HG02970 (cell line): Measurements from ENCODE around the gene TTC7B.

Experiments used
- ATAC-seq: cut with Tn5 transposase; IDR thresholded peaks from one replicate; pipeline ENCODE4 v1.9.1; 2021; ENCODE audit warnings: mild to moderate bottlenecking, moderate library complexity, moderate number of reproducible peaks; ENCODE audit not compliant: unreplicated experiment, low FRiP score

TTC7B gene

DNA sequence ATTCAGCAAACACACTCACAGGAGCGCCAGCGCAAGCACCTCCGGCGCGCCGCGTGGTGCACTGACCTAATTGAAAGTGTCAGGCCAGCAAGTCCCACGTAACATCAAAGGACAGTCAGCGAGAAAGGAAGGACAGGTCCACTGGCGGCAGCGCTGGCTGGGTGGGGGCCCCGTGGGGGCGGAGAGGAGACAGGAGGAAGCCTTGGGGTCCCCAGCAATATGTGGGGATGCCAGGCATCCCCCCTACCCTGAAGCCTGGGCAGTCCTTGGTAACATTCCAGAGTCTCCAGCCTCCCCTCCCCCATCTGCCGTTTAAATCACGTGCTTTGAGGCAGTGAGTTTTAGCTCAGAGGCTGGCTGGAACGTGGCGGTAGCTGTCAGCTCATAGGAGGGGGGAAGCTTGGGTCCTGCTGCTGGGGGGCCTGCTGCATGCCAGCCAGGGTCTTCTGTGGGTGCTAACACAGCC lies 260.2 kb downstream of the TTC7B start:
- no peak for ATAC-seq

DNA sequence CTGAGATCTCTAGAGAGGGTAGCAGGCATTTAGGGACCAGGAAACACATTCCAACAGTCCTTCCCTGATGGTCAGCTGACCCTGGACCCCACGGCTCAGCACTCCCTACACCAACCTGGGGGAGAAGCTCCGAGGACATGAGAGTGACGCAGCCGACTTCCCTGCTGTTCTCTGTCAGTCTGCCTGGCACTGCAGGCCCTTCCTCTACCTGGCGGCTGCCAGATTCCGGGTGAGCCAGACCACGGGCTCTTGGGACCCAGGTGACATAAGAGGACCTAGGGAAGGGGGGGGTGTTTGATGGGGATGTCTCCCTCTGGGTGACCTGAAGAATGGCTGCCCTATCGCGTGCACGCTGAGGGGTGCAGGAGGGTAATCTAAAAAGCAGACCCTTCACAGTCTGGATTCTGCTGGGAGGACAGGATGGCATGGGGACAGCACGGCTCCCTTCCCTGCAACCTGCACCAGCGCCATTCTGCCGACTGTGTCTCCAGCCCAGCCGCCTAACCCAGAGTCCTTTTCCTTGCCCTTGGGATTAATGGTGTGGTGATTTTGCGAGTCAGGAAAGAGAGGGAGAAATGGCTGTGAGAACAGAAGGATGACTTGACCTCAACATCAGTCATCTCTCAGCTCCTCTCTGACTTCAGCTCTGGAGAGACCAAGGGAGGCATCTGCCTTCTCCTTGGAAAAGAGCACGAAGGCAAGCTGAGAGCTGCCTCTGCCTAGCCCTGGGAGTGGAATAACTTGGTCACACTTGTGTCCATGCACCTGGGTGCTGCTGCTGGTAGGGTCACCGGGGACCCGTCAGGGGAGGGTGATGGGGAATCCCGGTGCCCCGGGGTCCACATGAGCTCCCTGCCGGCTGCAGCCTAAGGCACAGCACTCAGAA lies 260.9 kb downstream of the TTC7B start:
- ATAC-seq: no peak

DNA sequence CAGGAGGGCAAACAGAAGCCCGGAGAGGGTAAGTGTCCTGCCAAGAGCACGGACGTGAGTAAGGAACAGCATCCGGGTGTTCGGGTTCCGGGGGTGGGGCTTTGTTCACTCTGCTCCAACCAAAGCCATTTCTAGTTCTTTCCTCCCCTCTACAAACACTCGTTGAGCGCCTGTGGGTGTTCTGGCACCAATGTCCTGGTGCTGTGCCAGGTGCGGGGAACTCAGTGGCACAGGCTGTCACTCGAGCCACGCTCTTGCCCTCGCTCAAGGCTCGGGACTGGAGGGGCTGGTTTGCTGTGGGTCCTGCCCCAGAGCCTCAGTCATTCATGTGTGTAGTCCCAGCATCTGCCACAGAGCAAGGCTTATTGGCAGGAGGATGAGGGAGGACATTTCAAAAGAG lies 261.9 kb downstream of the TTC7B start:
- no peak for ATAC-seq

DNA sequence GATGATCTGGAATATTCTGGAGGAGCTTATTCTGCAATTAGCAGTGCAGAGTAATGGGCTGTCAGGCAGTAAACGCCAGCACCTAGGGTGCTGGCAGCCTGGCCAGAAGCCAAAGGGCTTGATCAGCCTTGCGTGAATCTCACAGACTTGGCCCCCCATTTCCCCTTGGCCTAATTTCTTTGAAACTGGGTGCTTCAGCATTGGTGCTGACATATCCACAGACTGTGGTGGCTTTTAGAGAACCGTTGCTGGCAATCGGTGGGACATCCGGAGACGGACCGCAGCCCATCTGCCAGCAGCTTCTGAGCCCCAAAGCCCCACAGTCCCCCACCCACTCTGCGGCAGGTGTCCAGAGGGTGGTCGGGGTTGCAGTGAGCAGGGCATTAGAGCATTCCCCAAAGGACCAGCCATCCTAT lies 262.3 kb downstream of the TTC7B start:
- no peak for ATAC-seq

DNA sequence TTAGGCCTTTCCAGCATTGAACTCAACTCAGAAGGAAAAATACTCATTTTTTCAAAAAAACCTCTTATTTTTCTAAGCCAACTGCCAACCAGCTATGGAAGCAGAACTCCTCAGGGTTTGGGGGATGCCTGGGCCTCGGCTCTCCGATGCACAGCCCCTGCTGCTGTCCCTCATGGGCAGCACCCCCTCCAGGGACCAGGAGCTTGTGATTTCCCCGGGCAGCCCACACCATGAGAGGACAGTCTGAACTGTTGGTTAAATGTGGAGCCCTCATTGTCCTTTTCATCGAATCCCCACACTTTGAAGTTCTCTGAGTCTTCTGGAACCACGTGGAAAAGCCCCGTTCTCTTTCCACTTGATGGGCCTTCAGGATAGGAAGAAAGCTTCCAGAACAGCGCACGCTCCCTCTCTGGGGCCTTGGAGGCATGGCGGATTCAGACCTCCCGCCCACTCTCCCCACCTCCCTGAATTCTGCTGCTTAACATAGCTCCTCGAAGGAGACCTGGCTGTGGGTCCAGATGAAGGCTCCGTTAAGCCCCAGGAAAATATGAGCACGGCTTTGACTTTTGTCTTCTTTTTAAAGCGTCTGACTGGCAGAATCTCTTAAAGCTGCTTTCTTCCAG lies 262.8 kb downstream of the TTC7B start:
- ATAC-seq: no peak

DNA sequence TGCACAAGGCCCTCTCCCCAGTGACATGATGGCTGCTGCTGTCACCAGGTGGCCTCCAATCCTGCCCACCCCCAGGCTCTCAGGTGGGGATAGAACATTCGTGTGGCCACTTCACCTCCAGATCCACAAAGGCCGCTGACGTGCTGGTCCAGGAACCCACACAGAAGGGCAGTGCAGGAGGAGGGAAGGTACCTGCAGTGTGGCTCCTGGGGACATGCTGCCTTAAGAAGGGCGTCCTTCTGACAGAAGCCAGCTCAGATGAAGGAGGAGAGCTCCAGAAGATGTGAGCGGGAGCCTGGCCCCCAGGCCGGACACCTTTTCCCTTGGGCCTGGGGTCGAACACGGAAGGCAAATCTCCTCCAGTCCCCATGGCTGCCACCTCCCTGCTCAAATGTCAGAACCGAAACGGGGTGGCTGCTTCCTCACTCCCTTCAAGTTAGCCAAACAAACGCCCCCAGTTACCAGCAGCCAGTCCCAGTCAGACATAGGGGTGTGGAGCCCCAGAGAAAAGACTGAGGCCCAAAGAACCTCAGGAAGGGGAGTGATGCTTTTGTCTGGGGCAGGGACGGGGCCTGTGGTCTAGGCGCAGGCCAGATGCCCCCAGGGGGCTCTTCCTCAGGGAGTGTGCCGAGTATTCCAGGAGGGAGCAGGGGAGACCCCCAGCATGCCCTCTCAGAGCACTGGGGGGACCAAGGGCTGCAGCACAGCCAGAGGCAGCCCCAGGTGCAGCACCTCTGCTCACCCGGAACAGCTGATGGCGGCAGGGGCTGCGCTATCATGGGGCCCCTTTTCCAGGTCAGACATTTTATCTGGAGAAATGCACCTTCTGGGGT lies 263.5 kb downstream of the TTC7B start:
- no peak for ATAC-seq

DNA sequence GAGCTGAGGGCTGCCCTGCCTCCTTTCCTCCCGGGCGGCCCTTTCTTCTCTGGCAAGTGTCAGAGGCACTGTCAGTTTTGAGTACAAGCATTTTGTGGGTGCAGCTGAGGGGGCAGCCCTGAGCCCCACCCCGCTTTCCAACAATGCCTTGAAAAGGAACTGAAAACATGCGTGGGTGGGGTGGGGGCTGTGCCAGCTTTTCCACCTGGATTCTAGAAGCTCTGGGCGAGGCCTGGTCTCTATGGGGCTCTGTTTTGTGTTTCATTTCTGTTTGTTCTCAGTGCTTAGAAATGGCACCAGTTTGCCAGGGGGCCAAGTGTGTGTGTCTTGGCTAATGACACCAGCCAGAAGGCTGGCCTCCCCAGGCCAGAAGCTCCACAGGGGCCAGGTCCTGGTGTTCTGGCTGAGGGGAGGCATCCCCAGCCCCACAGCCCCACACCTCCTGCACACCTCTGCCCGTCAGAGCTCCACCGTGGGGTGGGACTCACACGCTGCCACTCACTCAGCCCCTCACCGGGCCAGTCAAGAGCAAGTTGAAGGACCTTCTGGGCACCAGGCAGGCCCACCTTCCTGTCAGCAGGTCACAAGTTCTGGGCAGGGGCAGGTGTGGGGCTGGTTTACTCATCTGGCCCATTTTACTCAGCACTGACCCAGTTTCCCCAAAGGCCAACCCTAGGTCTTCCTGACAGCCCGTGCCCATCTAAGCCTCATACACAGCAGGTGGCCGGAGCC lies 264.3 kb downstream of the TTC7B start:
- no peak for ATAC-seq

DNA sequence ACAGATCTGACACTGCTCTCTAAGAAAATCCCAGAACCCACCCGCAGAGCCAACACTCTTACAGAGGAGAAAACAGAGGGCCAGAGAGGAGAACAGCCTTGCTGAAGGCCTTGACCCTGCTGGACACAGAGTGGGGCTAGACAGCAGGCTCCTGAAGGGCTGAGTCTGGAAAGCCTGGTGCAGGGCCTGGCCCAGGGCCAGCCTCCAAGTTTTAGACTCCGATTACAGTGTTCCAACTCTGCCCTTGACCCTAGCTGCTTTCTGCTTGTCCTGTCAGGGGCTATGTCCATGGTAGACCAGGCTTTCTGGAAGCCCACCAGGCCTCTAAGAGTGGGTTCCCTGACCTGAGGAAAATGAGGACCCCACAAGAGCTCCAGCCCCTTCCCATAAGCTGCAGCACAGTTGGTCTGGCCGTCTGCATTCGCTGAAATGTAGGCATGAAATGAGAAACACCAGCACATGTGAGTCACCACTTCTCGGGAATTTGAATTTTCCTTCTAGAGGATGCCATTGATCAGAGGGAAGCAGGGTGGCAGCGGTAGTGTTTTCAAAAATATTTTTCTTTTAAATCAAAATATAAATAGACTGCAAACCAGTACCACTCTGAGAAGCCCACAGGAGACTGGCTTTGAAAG lies 265.0 kb downstream of the TTC7B start:
- no peak for ATAC-seq

DNA sequence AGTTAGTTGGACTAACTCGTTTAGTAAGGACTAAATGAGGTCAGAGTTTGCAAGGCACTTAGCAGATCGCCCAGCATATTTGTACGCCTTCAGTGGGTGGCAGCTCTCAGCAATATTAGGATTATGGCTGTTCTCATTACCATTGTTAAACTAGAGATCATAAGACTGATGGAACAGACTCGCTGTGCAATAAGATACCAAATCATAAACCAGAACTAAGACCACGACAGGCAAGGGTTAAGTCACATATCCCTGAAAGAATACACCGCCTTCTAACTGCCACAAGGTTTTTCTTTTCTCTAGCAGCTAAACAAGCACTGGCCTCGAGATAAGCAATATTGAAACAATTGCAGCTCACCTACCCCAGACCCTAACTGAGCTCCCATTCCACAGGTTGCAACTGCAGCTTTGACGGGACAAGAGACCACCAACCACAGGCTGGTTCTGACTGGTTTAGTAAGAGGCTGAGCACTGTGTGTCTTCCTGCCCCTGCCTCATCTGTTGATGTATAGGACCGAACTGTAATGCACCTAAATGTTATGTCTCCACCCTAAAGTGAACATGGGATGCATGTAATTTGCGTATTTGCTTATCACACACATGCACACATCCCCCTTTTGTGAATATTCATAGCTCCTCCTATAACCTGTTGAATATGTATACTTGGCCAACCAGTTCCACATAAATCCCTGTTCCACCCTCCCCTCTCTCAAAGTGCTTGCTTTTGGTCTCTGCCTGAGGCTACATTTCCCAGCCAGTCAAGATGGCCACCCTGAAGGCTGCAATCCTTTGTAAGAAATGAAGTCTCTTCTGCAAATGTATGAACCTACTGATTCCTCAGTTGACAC lies 266.2 kb downstream of the TTC7B start:
- no peak for ATAC-seq

DNA sequence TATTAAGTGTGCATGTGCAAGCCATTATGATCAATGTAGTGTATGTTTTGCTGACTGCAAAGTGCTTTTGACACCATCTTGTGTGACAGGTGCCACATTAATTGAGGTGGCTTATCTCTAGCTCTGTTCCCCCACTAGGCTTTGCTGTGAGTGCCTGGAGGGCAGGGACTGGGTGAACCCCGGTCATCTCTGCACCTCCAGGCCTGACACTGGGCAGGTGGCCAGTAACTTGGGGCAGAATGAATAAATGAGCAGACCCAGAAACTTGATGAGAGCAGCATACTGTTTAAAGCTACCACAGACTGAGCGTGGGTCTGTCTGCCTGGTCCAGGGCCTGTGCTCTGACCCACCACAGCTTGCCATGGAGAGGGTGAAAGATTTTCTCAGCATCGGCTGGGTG lies 267.8 kb downstream of the TTC7B start:
- no peak for ATAC-seq

DNA sequence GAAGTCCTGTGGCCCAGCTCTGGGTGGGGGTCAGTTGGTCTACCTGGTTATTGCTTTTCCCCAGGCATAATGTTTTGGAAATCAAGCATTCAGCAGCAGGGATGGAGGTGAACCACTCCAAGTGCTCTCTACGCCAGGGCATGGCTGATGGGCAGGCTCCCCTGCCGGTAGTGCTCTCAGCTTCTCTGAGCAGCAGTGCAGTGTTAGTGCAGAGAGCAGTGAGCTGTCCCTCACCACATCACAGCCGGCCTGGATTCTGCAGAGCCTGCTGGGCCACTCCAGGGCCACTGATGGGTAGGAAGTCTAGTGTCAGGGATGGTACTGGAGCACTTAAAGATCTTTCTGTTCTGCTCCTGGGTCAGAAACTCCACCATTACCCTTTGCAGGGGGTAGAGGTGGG lies 268.3 kb downstream of the TTC7B start:
- no peak for ATAC-seq

DNA sequence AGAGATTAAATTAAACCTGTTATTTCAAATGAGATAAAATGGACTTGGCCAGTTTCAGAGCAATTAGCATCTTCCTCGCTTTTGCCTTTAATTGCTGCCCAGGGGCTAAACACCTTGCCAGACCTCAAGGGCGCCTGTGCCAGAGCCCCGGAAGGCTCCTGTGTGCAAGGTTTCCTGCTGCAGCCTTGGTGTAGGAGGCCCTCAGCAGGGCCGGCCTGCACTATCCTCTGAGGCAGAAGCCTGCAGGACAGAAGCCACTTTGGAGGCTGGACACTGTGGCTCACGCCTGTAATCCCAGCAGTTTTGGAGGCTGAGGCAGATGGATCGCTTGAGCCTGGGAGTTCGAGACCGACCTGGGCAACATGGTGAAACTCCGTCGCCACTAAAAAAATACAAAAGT lies 269.0 kb downstream of the TTC7B start:
- ATAC-seq: no peak

DNA sequence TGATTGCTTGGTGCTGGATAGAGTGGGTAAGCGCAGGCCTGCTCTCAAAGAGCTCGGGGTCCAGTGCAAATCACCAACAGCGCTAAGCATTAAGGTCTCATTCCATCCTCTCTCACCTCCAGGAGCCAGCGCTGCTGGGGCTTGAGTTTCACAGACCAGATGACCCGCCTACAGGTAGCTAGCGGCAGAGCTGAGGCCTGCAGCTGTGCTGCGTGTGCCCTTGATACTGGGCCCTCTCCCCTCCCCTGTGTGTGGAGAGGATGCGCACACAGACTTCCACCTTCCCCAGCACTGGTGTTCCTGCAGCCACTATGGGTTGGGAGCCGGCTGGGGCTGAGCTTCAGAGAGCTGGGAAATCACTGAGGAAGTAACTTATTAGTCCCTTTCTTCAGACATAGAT lies 269.5 kb downstream of the TTC7B start:
- ATAC-seq: no peak

DNA sequence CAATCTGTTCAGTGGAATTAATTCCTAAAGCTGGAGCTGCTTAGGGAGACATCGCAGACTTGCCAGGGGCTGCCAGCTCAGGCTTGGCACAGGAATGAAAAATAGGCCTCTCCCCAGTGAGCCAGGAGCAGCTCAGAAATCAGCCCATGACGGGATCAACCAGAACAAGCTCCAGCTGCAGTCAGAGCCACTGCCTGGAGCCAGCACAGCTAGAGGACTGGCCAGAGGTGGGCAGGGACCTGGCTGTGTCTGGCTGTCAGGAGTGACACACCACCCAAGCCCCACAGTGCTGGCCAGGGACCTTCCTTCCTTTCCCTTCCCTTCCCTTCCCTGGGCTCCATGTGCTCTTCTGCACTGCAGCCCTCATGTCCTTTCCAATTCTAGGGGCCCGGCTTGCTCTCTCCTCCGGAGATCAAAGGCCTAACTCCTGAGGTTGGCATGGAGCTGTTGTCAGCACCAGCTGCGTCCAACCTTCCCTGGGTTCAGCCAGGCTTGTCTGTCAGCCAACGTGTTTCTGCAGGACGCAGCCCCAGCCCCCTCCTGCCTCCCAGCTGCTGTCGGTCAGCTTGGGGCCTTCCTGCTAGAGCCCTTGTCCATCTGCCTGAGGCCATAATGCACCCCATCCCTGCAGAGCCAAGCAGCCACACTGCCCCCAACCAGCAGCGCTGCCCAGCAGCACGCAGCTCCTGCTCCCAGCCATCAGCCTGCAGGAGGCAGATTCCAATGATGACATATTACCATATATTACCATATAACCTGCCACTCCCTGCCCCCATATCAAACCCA lies 270.1 kb downstream of the TTC7B start:
- no peak for ATAC-seq

DNA sequence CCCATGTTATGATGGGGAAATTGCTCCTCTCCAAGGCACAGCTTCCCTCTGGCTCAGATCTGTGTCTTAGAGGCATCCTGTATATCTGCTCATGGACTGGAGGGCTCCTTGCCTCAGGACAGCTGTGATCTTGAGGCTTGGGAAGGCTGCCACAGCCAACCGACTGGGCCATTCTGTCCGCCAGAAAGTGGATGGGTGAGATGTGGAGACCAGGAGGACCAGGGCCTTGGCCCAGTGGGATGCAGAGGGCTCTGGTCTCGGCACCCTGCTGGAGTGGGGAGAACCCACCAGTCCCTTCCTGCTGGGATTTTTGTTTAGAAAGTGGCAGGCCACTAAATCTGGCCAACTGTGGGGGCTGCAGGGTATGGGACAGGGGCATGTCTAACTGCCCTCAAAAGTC lies 270.8 kb downstream of the TTC7B start:
- no peak for ATAC-seq

DNA sequence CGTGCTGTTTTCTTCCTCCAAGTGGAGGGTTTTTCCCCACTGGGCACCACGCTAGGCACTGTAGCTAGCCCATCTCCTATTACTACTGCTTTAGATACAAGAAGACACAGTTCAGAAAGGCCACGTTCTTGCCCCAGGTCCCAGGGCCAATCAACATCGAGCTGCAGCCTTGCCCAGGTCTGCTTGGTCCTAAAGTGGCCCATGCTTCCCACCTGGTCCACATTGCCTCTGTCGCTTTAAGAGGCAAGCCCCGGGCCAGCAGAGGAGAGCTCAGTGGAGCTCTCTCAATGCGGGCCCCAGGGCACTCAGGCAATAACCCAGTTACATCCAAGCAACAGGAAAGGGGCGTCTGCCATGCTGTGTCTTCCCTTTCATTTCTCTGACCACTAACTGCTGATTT lies 271.3 kb downstream of the TTC7B start:
- no peak for ATAC-seq

DNA sequence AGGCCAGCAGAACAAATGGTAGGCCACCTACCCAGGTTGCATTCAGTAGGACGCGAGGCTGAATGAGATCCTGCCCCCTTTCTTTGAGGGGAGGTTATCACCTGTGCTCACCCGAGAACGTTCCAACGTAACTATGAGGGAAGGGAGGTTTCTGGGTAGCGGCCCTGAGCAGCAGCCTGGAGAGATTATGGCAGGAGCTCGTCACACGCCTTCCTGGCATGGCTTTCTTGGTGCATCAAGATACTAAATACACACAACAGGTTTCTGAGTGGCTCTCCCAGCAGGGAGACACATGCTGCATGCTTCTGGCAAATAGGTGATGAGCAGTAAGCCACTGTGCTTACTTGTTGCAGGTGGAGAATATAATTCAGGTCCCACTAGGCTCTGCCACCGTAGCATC lies 271.7 kb downstream of the TTC7B start:
- no peak for ATAC-seq

DNA sequence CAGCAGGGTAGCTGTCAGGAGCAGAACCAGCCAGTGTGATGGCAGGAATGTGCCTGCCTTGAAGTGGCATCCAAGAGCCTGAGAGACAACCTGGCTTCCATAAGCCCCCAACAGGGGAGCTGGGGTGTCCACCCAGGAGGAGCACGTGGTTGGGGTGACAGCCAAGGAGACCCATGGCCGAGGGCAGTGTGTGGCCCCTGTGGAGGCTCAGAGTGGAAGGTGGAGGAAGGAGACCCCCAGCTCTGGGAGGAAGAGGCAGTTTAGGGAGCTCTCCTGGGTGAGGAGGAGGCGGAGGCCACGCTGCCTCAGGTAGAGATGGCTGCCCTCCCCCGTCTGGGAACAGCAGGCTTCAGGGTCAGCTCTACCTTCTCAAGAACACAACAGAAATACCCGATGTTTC lies 272.4 kb downstream of the TTC7B start:
- no peak for ATAC-seq
